ENCODE results near the gene ATXN1.

ATXN1 gene

GRCh38 chr6:16544006-16544405 is 217.3 kb downstream of the ATXN1 start:
- TF ChIP-seq GATA3 (IDR thresholded peaks at IDR 0.05; ENCODE audit: low read depth, low read length) (no peak), GATA2 (IDR thresholded peaks at IDR 0.05; ENCODE audit: low read depth, low read length) (no peak)

DNA sequence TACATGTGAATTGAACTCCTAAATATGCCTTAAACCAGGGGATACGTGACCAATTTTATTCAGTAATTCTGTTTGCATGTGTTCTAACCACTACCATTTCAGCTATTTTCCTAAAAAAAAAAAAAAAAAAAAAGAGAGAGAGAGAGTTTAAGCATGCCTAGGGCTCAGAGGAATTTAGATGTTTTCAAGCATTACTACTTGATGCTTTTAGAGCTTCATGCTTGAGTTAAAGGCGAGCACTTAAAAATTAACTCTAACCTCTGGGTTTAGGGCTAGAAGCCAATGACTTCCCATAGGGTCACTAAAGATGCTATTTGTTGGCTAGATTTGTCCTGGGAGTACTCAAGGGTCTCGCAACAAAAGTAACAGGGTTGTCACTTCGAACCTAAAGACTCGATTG is 217.7 kb downstream of the ATXN1 start:
- TF ChIP-seq GATA3 (IDR thresholded peaks at IDR 0.05; ENCODE audit: low read depth, low read length) (no peak), GATA2 (IDR thresholded peaks at IDR 0.05; ENCODE audit: low read depth, low read length) (no peak)

- TF ChIP-seq GATA2 (IDR thresholded peaks at IDR 0.05; ENCODE audit: low read depth, low read length) = no peak
- TF ChIP-seq GATA3 (IDR thresholded peaks at IDR 0.05; ENCODE audit: low read depth, low read length) = no peak
Observed at GRCh38 chr6:16542070-16542469, 219.2 kb downstream of the ATXN1 start.

DNA sequence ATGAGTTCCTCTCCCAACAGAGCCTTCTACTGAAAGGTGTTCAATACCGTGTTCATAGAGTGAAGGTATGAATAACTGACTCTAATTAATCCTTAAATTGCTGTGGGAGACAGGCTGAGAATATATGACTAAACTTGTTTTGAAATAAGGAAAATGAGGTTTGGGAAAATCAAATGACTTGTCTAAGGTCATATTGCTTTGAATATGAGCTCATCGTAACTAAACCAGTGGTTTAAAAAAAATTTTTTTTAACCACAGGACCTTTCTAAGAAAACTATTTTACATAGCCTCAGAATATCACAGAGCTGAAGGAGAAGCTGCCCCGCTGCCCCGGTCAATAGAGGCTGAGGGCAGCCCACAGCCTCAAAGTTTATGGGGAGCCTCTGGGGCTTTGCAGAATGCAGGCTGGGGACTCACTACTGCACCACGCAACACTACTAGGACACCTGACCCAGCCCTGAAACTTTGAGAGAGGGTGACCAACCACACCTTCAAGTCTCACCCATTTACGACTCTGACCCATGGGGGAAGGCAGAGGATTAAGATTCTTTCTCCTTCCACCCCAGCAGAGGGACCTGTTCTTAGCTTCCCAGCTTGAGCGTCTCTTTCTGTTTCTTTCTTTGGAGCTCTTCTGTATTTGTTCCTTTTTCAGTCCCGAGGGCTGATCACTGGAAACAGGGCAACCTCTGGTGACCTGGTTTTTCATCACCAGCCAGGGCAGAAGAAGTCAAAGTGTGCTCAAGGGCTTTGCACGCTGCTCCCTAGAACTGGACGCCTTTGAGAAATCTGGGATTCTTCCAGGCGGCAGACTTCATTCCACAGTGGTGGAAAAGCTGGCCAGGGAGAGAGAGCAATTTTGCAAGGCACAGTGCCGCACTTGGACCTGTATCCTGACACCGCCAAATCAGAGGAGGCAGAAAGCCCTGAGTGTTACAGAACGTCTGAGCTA is 220.2 kb downstream of the ATXN1 start:
- TF ChIP-seq GATA2 (IDR thresholded peaks at IDR 0.05; ENCODE audit: low read depth, low read length) (no peak), GATA3 (IDR thresholded peaks at IDR 0.05; ENCODE audit: low read depth, low read length) (no peak)

DNA sequence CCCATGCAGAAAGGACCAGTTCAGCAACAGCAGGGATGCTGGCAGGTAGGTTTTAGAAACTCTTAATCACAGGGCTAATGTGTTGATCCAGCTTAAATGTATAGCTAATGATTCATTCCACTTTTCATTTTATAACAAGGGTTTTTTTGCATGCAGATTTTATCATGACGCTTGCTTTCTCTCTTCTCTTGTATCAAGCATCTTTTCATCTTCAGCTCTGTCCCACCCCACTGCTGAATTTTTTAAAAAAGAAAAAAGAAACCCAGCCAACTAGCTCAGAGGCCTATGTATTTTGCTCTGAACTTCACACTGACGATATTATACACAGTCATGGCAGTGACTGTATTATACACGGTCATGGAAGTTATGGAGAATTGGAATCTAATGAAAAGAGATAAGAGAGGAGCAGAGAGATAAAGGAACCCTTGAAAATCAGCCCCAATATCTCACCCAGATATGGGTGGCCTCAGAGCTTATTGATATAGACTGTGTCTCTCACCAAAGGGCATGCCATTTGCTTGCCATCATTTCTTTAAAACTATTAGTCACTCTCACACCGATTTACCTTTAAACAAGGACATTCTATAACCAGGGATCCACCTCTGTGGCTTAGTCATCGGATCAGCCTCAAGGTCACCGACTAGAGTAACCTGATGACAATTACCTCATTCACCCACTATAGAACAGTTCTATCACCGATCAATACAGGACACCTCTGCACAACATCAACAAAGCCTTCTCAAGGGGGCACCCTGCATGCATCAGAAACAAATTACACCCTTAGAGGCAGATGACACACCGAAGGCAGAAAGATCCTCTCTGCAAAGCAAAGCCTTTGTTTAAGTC is 222.0 kb downstream of the ATXN1 start:
- no peak for TF ChIP-seq GATA3 (IDR thresholded peaks at IDR 0.05; ENCODE audit: low read depth, low read length)
- no peak for TF ChIP-seq GATA2 (IDR thresholded peaks at IDR 0.05; ENCODE audit: low read depth, low read length)

GRCh38 chr6:16535564-16535963 is 225.7 kb downstream of the ATXN1 start:
- TF ChIP-seq GATA3 (IDR thresholded peaks at IDR 0.05; ENCODE audit: low read depth, low read length) (no peak), GATA2 (IDR thresholded peaks at IDR 0.05; ENCODE audit: low read depth, low read length) (no peak)

GRCh38 chr6:16533721-16534136 is 227.5 kb downstream of the ATXN1 start:
- TF ChIP-seq GATA2 (IDR thresholded peaks at IDR 0.05; ENCODE audit: low read depth, low read length) = no peak

- TF ChIP-seq GATA2 (IDR thresholded peaks at IDR 0.05; ENCODE audit: low read depth, low read length) (no peak), GATA3 (IDR thresholded peaks at IDR 0.05; ENCODE audit: low read depth, low read length) (no peak)
Observed at GRCh38 chr6:16533210-16533609, 228.1 kb downstream of the ATXN1 start.

GRCh38 chr6:16527691-16528090 is 233.6 kb downstream of the ATXN1 start:
- TF ChIP-seq GATA2 (IDR thresholded peaks at IDR 0.05; ENCODE audit: low read depth, low read length) = no peak
- TF ChIP-seq GATA3 (IDR thresholded peaks at IDR 0.05; ENCODE audit: low read depth, low read length) = no peak

DNA sequence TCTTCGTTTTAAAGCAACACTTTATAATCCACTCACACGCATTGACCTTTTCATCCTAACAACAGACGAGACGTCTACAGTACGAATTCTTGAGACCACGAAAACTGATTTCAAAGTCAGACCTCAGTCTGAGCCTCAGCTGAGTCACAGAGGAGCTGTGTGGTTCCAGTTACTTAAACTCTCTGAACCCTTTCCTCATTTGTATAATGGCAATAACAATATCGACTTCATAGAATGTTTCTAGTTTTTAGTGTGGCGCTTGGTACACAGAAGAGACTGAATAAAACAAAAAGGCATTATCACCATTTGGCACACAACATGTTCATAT is 236.9 kb downstream of the ATXN1 start:
- TF ChIP-seq GATA2 (IDR thresholded peaks at IDR 0.05; ENCODE audit: low read depth, low read length) (no peak), GATA3 (IDR thresholded peaks at IDR 0.05; ENCODE audit: low read depth, low read length) (no peak)

- TF ChIP-seq GATA3 (IDR thresholded peaks at IDR 0.05; ENCODE audit: low read depth, low read length) (no peak), GATA2 (IDR thresholded peaks at IDR 0.05; ENCODE audit: low read depth, low read length) (no peak)
Observed at GRCh38 chr6:16523606-16524379, 237.5 kb downstream of the ATXN1 start.

DNA sequence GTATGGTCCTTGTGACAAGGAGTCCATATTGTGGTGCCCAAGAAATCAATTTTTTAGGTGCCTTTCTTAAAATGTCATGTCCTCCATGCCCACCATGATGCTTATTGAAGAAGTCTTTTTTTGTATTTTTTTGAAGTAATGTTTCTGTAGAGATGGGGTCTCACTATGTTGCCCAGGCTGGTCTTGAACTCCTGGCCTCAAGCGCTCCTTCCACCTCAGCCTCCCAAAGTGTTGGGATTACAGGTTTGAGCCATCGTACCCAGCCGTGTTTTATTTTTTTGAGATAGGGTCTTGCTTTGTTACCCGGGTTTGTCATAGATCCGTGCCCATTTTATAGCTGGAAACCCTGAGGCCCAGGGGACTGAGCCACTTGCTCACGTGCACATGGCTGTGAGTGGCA is 238.3 kb downstream of the ATXN1 start:
- TF ChIP-seq GATA3 (IDR thresholded peaks at IDR 0.05; ENCODE audit: low read depth, low read length) = no peak
- TF ChIP-seq GATA2 (IDR thresholded peaks at IDR 0.05; ENCODE audit: low read depth, low read length) = no peak

- no peak for TF ChIP-seq GATA3 (IDR thresholded peaks at IDR 0.05; ENCODE audit: low read depth, low read length)
- TF ChIP-seq GATA2 (IDR thresholded peaks at IDR 0.05; ENCODE audit: low read depth, low read length) = no peak
Observed at GRCh38 chr6:16521528-16521927, 239.7 kb downstream of the ATXN1 start.
